GM18861 (cell line): Measurements from ENCODE around the gene CFAP20.
A peak's percentile ranks its signal among the peaks of the same experiment; 100 is the strongest.

ENCODE experiments used
- ATAC-seq: cut with Tn5 transposase; IDR thresholded peaks from one replicate; pipeline ENCODE4 v1.9.1; 2021; ENCODE audit not compliant: unreplicated experiment

CFAP20 gene

GRCh38 chr16:58129097-58129936, at the start of gene CFAP20:
TSS of gene CFAP20 (minus strand) at chr16:58129381. CDS start at chr16:58129115, 266 bp downstream.
- ATAC-seq: peak; percentile 82

GRCh38 chr16:58177353-58177710, 48.2 kb upstream of the CFAP20 start:
- ATAC-seq: no peak

DNA sequence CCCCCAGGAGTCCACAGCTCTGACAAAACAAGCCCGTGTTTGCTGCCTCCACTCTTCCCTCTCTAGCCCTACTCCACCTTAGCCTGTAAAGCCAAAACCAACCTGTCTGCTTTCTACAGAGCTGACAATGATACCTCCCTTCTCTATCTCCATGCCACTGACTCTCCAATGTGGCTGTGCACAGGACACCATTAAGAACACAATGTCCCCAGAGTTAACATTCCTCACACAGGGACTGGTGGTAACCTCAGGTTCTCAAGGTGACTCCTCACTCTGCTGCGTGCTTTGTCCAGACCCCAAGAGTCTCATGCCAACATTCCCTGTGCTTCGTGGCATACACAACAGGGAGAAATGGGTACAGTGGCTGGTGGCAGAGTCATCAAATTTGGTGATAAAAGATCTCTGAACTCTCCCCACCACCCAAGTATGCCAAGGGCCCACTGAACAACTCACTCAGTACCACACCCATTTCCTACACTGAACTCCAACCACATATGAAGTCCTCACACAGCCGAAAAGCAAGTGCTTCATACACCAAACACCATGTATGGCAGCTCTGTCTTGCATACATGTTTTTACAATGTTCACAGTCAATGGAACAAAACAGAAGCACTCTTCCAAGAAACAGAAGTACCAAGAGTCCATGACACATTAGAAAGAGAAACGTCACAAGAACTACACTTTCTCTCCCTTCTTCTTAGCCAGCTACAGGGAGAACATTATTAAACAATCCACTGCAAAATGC, 47.6 kb upstream of the CFAP20 start:
- no peak for ATAC-seq

DNA sequence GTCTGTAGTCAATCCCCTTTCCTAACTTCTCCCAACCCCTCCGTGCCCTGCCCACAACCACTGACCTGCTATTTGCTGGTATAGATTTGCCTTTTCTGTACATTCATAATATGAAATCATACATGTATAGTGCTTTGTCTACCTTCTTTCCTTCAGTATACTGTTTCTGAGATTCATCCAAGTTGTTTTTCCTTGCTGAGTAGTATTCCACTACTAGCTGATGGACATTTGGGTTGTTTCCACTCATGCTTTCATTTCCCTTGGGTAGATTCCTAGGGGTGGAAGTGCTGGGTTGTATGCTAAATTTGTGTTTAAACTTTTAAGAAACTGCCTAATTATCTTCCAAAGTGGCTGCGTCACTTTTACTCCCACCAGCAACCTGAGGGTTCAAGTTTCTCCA, 41.0 kb upstream of the CFAP20 start:
- ATAC-seq: no peak

- no peak for ATAC-seq
Measured at GRCh38 chr16:58160855-58161254, 31.7 kb upstream of the CFAP20 start.

GRCh38 chr16:58158725-58159124, 29.5 kb upstream of the CFAP20 start:
- ATAC-seq: no peak

- ATAC-seq: no peak
Measured at GRCh38 chr16:58157951-58158540, 28.9 kb upstream of the CFAP20 start.

GRCh38 chr16:58157239-58157638, 28.1 kb upstream of the CFAP20 start:
- ATAC-seq: no peak

- no peak for ATAC-seq
Measured at GRCh38 chr16:58155839-58156238, 26.7 kb upstream of the CFAP20 start.

- no peak for ATAC-seq
Measured at GRCh38 chr16:58154345-58154744, 25.2 kb upstream of the CFAP20 start.

- ATAC-seq: no peak
Measured at GRCh38 chr16:58152246-58152868, 23.2 kb upstream of the CFAP20 start.

GRCh38 chr16:58148526-58148925, 19.3 kb upstream of the CFAP20 start:
- no peak for ATAC-seq

DNA sequence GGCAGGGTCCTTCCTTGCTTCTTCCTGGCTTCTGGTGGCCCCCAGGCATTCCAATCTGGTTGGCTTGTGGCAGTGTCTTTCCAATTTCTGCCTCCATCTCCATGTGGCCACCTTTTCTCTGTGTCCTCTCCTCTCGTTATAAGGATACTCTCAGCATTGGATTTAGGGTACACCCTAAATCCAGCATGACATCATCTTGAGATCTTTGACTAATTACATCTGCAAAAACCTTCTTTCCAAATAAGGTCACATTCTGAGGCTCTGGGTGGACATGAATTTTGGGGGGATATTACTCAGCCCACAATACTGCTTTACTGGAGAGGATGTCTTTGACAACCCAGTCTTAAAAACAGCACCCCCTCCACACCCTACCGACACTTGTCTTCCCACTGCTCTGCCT, 18.9 kb upstream of the CFAP20 start:
- no peak for ATAC-seq

GRCh38 chr16:58138852-58139251, 9.7 kb upstream of the CFAP20 start:
- ATAC-seq: no peak

DNA sequence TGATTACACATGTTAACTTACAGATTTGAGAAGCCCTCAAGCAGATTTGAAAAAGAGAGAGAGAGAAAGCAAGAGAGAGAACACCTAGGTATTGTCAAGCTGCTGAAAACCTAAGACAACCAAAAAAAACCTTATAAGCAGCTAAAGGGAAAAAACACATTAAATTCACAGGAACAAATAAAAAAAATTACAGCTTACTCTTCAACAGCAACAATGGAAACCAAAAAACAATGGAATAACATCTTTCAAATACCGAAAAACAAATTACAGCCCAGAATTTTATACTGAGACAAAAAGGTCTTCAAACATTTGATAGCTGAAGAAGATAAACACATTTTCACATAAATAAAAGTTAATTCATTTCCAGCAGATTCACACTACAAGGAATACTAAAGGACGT, 8.4 kb upstream of the CFAP20 start:
- no peak for ATAC-seq

DNA sequence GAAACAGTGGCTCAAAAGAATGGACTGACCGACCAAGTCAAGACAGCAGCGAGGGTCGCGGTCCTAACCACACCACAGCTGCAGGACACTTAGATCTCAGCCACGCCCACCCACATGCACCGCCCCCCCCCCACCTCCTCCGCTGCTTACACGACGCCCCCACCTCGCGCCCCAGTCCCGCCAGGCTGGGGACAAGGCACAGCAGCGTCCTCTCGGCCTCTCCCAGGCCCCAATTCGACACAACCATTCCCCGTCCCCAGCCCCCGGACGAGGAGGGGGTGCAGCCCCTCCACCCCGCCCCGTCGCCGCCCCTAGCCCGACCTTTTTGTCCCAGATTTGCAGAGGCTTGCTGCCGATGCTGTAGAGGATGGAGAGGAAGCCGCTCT, 477 bp downstream of the CFAP20 start:
- ATAC-seq: no peak

DNA sequence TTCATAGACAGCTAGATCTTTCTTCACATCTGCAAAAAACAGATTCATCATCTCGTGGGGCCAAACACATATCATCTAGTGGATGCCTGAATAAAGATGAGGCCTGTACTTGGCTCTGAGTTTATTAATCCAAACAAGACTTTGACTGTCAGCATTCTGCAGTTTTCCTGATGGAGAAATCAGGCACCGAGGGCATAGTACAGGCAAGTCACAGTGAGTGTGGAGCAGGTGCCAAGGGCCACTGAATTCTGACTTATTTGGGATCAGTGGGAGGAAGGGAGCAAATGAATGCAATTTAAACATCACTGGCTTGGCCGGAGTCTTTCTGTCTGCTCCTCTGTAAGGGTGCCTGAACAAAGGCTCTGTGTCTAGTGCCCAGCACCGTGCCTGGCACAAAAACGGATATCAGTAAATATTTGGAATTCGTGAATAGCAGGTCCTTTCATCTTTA, 975 bp downstream of the CFAP20 start:
- no peak for ATAC-seq

DNA sequence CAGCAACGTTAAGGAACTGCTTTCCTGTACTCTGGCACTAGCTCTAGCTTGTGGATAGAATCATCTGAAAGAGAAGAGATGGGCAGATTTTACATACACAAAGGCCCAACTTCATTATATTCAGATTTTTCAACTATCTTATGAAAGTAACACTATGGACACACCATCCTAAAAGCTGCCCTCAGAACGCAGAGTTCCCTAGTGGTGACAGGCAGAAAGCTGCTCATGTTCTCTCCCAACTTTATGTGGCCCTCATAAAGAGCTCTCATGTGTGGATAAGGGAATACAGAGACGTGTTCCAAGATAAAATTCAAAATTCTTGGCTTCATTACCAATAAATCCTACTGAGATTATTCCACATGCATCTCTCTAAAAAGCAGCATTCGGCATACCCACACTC, 1.5 kb downstream of the CFAP20 start:
- no peak for ATAC-seq

DNA sequence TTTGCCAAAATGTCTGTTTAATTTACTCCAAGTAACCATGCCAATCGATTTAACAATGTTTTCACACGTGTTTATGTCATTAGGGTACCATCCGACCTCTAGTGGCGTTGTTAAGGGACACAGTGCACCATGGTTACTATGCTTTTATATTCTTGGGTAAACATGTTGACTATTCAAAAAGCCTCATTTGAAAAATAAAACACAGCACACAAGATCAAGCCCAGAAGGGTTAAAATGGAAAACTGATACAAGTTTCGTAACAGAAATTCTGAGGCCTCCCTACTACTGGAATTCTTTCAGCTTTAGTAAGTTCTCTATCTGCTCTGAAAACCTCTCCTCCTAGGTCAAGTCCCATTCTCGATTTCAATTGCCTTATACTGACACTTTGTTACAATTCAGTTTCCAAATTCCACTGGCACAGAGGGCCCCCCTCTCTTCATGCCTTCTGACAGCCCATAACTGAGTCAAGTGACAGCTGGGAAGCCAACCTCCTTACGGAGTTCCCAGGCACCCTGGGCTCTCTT, 2.1 kb downstream of the CFAP20 start:
- no peak for ATAC-seq

- ATAC-seq: no peak
Measured at GRCh38 chr16:58126451-58126961, 2.7 kb downstream of the CFAP20 start.

DNA sequence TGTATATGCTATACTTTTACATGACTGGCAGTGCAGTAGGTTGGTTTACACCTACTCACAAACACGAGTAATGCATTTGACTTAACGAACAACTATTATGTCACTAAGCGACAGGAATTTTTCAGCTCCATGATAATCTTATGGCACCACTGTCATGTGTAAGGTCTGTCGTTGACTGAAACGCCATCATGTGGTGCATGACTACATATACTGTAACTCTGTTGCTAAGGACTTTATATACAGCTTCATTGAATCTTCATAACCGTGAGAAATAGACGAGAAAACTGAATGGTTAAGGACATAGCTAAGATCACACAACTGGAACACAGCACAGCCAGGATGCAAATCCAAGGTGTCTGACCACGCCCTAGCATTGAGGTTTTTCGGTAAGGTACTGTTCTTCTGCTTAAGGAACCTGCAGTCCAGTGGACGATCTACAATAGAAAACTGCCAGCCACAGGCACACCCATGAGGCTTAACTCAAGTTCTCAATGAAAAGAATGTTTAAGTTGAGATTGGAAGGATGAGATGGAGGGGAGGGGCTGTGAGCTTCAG, 3.3 kb downstream of the CFAP20 start:
- no peak for ATAC-seq
